SK-N-SH treated with all-trans-retinoic acid at 6 μM for 48 hours (cell line): ENCODE results near the gene USP6NL.

Experiments used
- ATAC-seq: fragments of 200-7000 bp; cut with Tn5 transposase; 3 replicates; pipeline ENCODE4 v1.9.1; 2020; ENCODE audit warnings: mild to moderate bottlenecking, moderate library complexity
- ARNTL ChIP-seq: fragments of 450-650 bp; formaldehyde crosslinking; IDR thresholded peaks from 2 replicates; pipeline ENCODE4 v1.5.0; 2020; ENCODE audit warnings: low read depth, mild to moderate bottlenecking, moderate library complexity, borderline replicate concordance
- BACH2 ChIP-seq: fragments of 250-450 bp; sonication (Bioruptor Pico); IDR thresholded peaks from 2 replicates; pipeline ENCODE4 v1.9.0; 2021; ENCODE audit warnings: mild to moderate bottlenecking, borderline replicate concordance
- CREB5 ChIP-seq: fragments of 250-450 bp; sonication (Bioruptor Pico); IDR thresholded peaks from 2 replicates; pipeline ENCODE4 v1.5.1; 2020; ENCODE audit warnings: low read depth, mild to moderate bottlenecking, moderate library complexity
- CSRNP3 ChIP-seq: fragments of 250-450 bp; sonication (Bioruptor Pico); IDR thresholded peaks from 2 replicates; pipeline ENCODE4 v1.5.1; 2021; ENCODE audit warnings: mild to moderate bottlenecking, moderate library complexity
- ESRRG ChIP-seq: fragments of 250-450 bp; sonication (Bioruptor Pico); IDR thresholded peaks from 2 replicates; pipeline ENCODE4 v1.6.1; 2021; ENCODE audit warnings: mild to moderate bottlenecking
- GLIS3 ChIP-seq: fragments of 250-450 bp; sonication (Bioruptor Pico); IDR thresholded peaks from 2 replicates; pipeline ENCODE4 v1.5.0; 2020; ENCODE audit warnings: mild to moderate bottlenecking, moderate library complexity
- ISL1 ChIP-seq: fragments of 250-450 bp; sonication (Bioruptor Pico); IDR thresholded peaks from 2 replicates; pipeline ENCODE4 v2.1.2; 2022; ENCODE audit warnings: mild to moderate bottlenecking, moderate library complexity
- OSR1 ChIP-seq: fragments of 250-450 bp; sonication (Bioruptor Pico); IDR thresholded peaks from 2 replicates; pipeline ENCODE4 v1.8.0; 2022; ENCODE audit warnings: moderate library complexity, mild to moderate bottlenecking, inconsistent platforms
- PATZ1 ChIP-seq: fragments of 250-450 bp; sonication (Bioruptor Pico); IDR thresholded peaks from 2 replicates; pipeline ENCODE4 v1.8.0; 2020; ENCODE audit warnings: mild to moderate bottlenecking, moderate library complexity, borderline replicate concordance
- POU6F1 ChIP-seq: fragments of 250-450 bp; sonication (Bioruptor Pico); IDR thresholded peaks from 2 replicates; pipeline ENCODE4 v1.8.0; 2021; ENCODE audit warnings: low read depth, mild to moderate bottlenecking, moderate library complexity, borderline replicate concordance
- PPARA ChIP-seq: fragments of 250-450 bp; sonication (Bioruptor Pico); IDR thresholded peaks from 2 replicates; pipeline ENCODE4 v1.5.0; 2020; ENCODE audit warnings: mild to moderate bottlenecking, borderline replicate concordance
- RARB ChIP-seq: fragments of 250-450 bp; sonication (Bioruptor Pico); IDR thresholded peaks from 2 replicates; pipeline ENCODE4 v1.8.0; 2021; ENCODE audit warnings: mild to moderate bottlenecking, moderate library complexity
- SNAI2 ChIP-seq: fragments of 250-450 bp; sonication (Bioruptor Pico); IDR thresholded peaks from 2 replicates; pipeline ENCODE4 v1.5.0; 2020; ENCODE audit warnings: mild to moderate bottlenecking, moderate library complexity
- TCF4 ChIP-seq: fragments of 250-450 bp; sonication (Bioruptor Pico); IDR thresholded peaks from 2 replicates; pipeline ENCODE4 v1.8.0; 2021; ENCODE audit warnings: mild to moderate bottlenecking, moderate library complexity, borderline replicate concordance
- TOX ChIP-seq: fragments of 250-450 bp; sonication (Bioruptor Pico); IDR thresholded peaks from 2 replicates; pipeline ENCODE4 v1.8.0; 2021; ENCODE audit warnings: mild to moderate bottlenecking, moderate library complexity, borderline replicate concordance
- TSHZ2 ChIP-seq: fragments of 250-450 bp; sonication (Bioruptor Pico); IDR thresholded peaks from 2 replicates; pipeline ENCODE4 v1.5.0; 2020; ENCODE audit warnings: mild to moderate bottlenecking, moderate library complexity
- ZC3H10 ChIP-seq: fragments of 250-450 bp; sonication (Bioruptor Pico); IDR thresholded peaks from 2 replicates; pipeline ENCODE4 v1.5.1; 2021; ENCODE audit warnings: mild to moderate bottlenecking, moderate library complexity
- ZFP30 ChIP-seq: fragments of 450-650 bp; formaldehyde crosslinking; IDR thresholded peaks from 2 replicates; pipeline ENCODE4 v1.5.0; 2022; ENCODE audit warnings: mild to moderate bottlenecking, moderate library complexity
- ZNF8 ChIP-seq: fragments of 450-650 bp; formaldehyde crosslinking; IDR thresholded peaks from 2 replicates; pipeline ENCODE4 v1.5.0; 2020; ENCODE audit warnings: mild to moderate bottlenecking, moderate library complexity

USP6NL gene

GRCh38 chr10:11462071-11462470 is 149.4 kb downstream of the USP6NL start:
- no peak for TF ChIP-seq SNAI2 (CRISPR knock-in tag)
- no peak for TF ChIP-seq CSRNP3 (CRISPR knock-in tag)

GRCh38 chr10:11457336-11457735 is 154.1 kb downstream of the USP6NL start:
- no peak for ATAC-seq
- TF ChIP-seq CREB5 (CRISPR knock-in tag): no peak
- TF ChIP-seq PPARA (CRISPR knock-in tag): no peak
- TF ChIP-seq CSRNP3 (CRISPR knock-in tag): no peak
- TF ChIP-seq OSR1 (CRISPR knock-in tag): no peak
- TF ChIP-seq ZC3H10 (CRISPR knock-in tag): no peak
- no peak for TF ChIP-seq RARB (CRISPR knock-in tag)
- no peak for TF ChIP-seq BACH2 (CRISPR knock-in tag)
- no peak for TF ChIP-seq ARNTL (CRISPR knock-in tag)
- no peak for TF ChIP-seq ZNF8 (CRISPR knock-in tag)

More at GRCh38 chr10:11462071-11462470, 149.4 kb downstream of the USP6NL start:
- no peak for ATAC-seq

GRCh38 chr10:11454958-11455566 is 156.4 kb downstream of the USP6NL start:
- no peak for TF ChIP-seq BACH2 (CRISPR knock-in tag)
- TF ChIP-seq ARNTL (CRISPR knock-in tag): no peak
- TF ChIP-seq OSR1 (CRISPR knock-in tag): no peak
- TF ChIP-seq TSHZ2 (CRISPR knock-in tag): no peak
- TF ChIP-seq TCF4 (CRISPR knock-in tag): no peak
- TF ChIP-seq ZFP30 (CRISPR knock-in tag): no peak
- no peak for TF ChIP-seq GLIS3 (CRISPR knock-in tag)
- TF ChIP-seq POU6F1: no peak
- TF ChIP-seq ESRRG (CRISPR knock-in tag): no peak
- TF ChIP-seq PPARA (CRISPR knock-in tag): no peak
- no peak for TF ChIP-seq SNAI2 (CRISPR knock-in tag)
- no peak for TF ChIP-seq TOX (CRISPR knock-in tag)
- ATAC-seq: no peak

- TF ChIP-seq POU6F1 (no peak), BACH2 (CRISPR knock-in tag) (no peak), ISL1 (CRISPR knock-in tag) (no peak), PATZ1 (CRISPR knock-in tag) (no peak), ESRRG (CRISPR knock-in tag) (no peak)
- TF ChIP-seq, all 23 proteins: peak for 0
- ATAC-seq: no peak
These were observed 157.3 kb downstream of the USP6NL start for GRCh38 chr10:11454160-11454559.
